Upper lobe of left lung (tissue), 4 donors: ENCODE results near the gene ADH6.

ENCODE experiments used
- CTCF ChIP-seq, 6 experiments: fragments of 450-650 bp in 4 of 6; fragments of 200-600 bp in 2 of 6; sonication (generic) in 2 of 6; IDR thresholded peaks; one replicate each; pipeline ENCODE4 v1.5.1; 2016 to 2019; ENCODE audit warnings: antibody characterized with exemption in 6 of 6
- POLR2A ChIP-seq, 4 donors: fragments of 450-650 bp; IDR thresholded peaks; one replicate each; pipeline ENCODE4 v1.5.1; 2016 to 2017; ENCODE audit warnings: antibody characterized with exemption in 4 of 4, mild to moderate bottlenecking in 2 of 4
- POLR2AphosphoS5 ChIP-seq, 2 donors: sonication (generic); formaldehyde crosslinking; IDR thresholded peaks; one replicate each; pipeline ENCODE4 v1.5.1; 2017; ENCODE audit warnings: antibody characterized with exemption in 2 of 2

- no peak for TF ChIP-seq CTCF (IDR thresholded peaks at IDR 0.05)
- no peak for TF ChIP-seq POLR2A (IDR thresholded peaks at IDR 0.05)
- TF ChIP-seq POLR2AphosphoS5 (IDR thresholded peaks at IDR 0.05), result no peak
Observed at GRCh38 chr4:99186029-99186428, 33.0 kb downstream of the ADH6 start.
